GM19455 (cell line): Measurements from ENCODE around the gene CORO6.
A peak's percentile ranks its signal among the peaks of the same experiment; 100 is the strongest.
"Not testable (repeated sequence)": the region's sequence is repeated elsewhere in the genome, so short reads cannot be mapped to it uniquely, and the experiment has no call there.

Experiments used
- ATAC-seq: cut with Tn5 transposase; IDR thresholded peaks from one replicate; pipeline ENCODE4 v1.9.1; 2021; ENCODE audit not compliant: unreplicated experiment

The CORO6 gene

GRCh38 chr17:29622337-29623282 is at the start of gene CORO6:
CORO6 (minus strand) TSS chr17:29622912; CDS start chr17:29621421, 1,491 bp downstream.
- peak; percentile 47 for ATAC-seq

- no peak for ATAC-seq
Observed at GRCh38 chr17:29671661-29672060, 48.9 kb upstream of the CORO6 start.

GRCh38 chr17:29669266-29669665 is 46.6 kb upstream of the CORO6 start:
- no peak for ATAC-seq

GRCh38 chr17:29667969-29668368 is 45.3 kb upstream of the CORO6 start:
- ATAC-seq, result no peak

GRCh38 chr17:29665481-29665810 is 42.7 kb upstream of the CORO6 start:
- ATAC-seq, result no peak

- no peak for ATAC-seq
Observed at GRCh38 chr17:29664743-29665480, 42.2 kb upstream of the CORO6 start.

GRCh38 chr17:29663155-29663554 is 40.4 kb upstream of the CORO6 start:
- no peak for ATAC-seq

GRCh38 chr17:29661213-29661612 is 38.5 kb upstream of the CORO6 start:
- ATAC-seq, result no peak

GRCh38 chr17:29659155-29659554 is 36.4 kb upstream of the CORO6 start:
- ATAC-seq, result no peak

GRCh38 chr17:29655323-29655722 is 32.6 kb upstream of the CORO6 start:
- no peak for ATAC-seq

- ATAC-seq, result no peak
Observed at GRCh38 chr17:29653995-29654714, 31.4 kb upstream of the CORO6 start.

GRCh38 chr17:29652976-29653375 is 30.3 kb upstream of the CORO6 start:
- no peak for ATAC-seq

- ATAC-seq, result not testable (repeated sequence)
Observed at GRCh38 chr17:29651913-29652312, 29.2 kb upstream of the CORO6 start.

- no peak for ATAC-seq
Observed at GRCh38 chr17:29650396-29650795, 27.7 kb upstream of the CORO6 start.

- ATAC-seq, result no peak
Observed at GRCh38 chr17:29649359-29649758, 26.6 kb upstream of the CORO6 start.

GRCh38 chr17:29648005-29648404 is 25.3 kb upstream of the CORO6 start:
- ATAC-seq, result no peak

GRCh38 chr17:29645515-29646051 is 22.9 kb upstream of the CORO6 start:
- ATAC-seq, result no peak

- no peak for ATAC-seq
Observed at GRCh38 chr17:29643817-29644160, 21.1 kb upstream of the CORO6 start.

GRCh38 chr17:29642171-29642611 is 19.5 kb upstream of the CORO6 start:
- no peak for ATAC-seq

- ATAC-seq, result no peak
Observed at GRCh38 chr17:29640981-29641642, 18.4 kb upstream of the CORO6 start.

GRCh38 chr17:29640413-29640812 is 17.7 kb upstream of the CORO6 start:
- no peak for ATAC-seq
